OCI-LY7 (cell line): Measurements from ENCODE around the gene CASQ1. TPM values are rescaled to one million over a fixed set of nuclear protein-coding genes. Genes with fewer than 3 reads are reported as not detected.

Source experiments
- Bru-seq: library from RNA; stranded (reverse); fragments of 400-500 nt; gene quantifications from one replicate; lab custom pipeline; 2021; lab: Mats Ljungman, UMichigan
- BruChase-seq, 2 experiments: library from RNA; stranded (reverse); fragments of 400-500 nt; gene quantifications; one replicate each; lab custom pipeline; 2021; lab: Mats Ljungman, UMichigan
- BruUV-seq: library from RNA; stranded (reverse); fragments of 400-500 nt; replicated peaks from 2 replicates; lab custom pipeline; 2021; lab: Mats Ljungman, UMichigan
- CTCF ChIA-PET: fragments of 300-600 bp; sonication (Branson Sonifier 250); formaldehyde crosslinking; loops from one replicate; lab custom pipeline; 2022; ENCODE audit warnings: antibody characterized with exemption; ENCODE audit not compliant: unreplicated experiment; lab: Charles Lee
- POLR2A ChIA-PET: fragments of 300-600 bp; sonication (Branson Sonifier 250); formaldehyde crosslinking; loops from one replicate; lab custom pipeline; 2022; ENCODE audit warnings: antibody characterized with exemption; lab: Charles Lee
- DNase-seq: peaks from one replicate; pipeline ENCODE4 v3.0.0-alpha.2; 2015; ENCODE audit warnings: low spot score
- H2AFZ ChIP-seq: fragments of 200-600 bp; sonication (generic), shearing (Covaris generic); 2 replicates; pipeline ENCODE4 v1.6.1; 2014; ENCODE audit warnings: mild to moderate bottlenecking, antibody characterized with exemption, low read length, moderate library complexity
- H3K27ac ChIP-seq: fragments of 200-600 bp; sonication (generic); 2 replicates; pipeline ENCODE4 v1.5.1; 2014; ENCODE audit warnings: mixed run types, low read depth, mild to moderate bottlenecking, moderate library complexity, low read length, inconsistent platforms; ENCODE audit not compliant: poor library complexity, severe bottlenecking
- H3K36me3 ChIP-seq: fragments of 200-600 bp; sonication (generic); 2 replicates; pipeline ENCODE4 v1.6.1; 2014; ENCODE audit warnings: mild to moderate bottlenecking, antibody characterized with exemption, low read length, moderate library complexity, mixed read lengths; ENCODE audit not compliant: insufficient read depth
- H3K4me1 ChIP-seq: fragments of 200-600 bp; sonication (generic); 2 replicates; pipeline ENCODE4 v1.5.1; 2014; ENCODE audit warnings: mild to moderate bottlenecking, low read length; ENCODE audit not compliant: insufficient read depth, poor library complexity, severe bottlenecking
- H3K4me2 ChIP-seq: fragments of 200-600 bp; sonication (generic); 2 replicates; pipeline ENCODE4 v1.6.1; 2014; ENCODE audit warnings: mild to moderate bottlenecking, low read length
- H3K4me3 ChIP-seq: fragments of 200-600 bp; sonication (generic); 2 replicates; pipeline ENCODE4 v1.5.1; 2014; ENCODE audit warnings: mild to moderate bottlenecking, low read depth, low read length; ENCODE audit not compliant: poor library complexity, severe bottlenecking
- H3K79me2 ChIP-seq: fragments of 200-600 bp; sonication (generic); 2 replicates; pipeline ENCODE4 v1.6.1; 2016; ENCODE audit warnings: low read depth, mild to moderate bottlenecking, low read length, moderate library complexity, mixed read lengths; ENCODE audit not compliant: insufficient read depth
- H3K9me2 ChIP-seq: fragments of 200-600 bp; sonication (generic); 2 replicates; pipeline ENCODE4 v1.6.1; 2016; ENCODE audit warnings: mild to moderate bottlenecking, low read length, mixed read lengths; ENCODE audit not compliant: insufficient read depth
- H3K9me3 ChIP-seq: fragments of 200-600 bp; sonication (generic); 2 replicates; pipeline ENCODE4 v1.6.1; 2014; ENCODE audit warnings: mild to moderate bottlenecking, mixed run types, low read length, mixed read lengths
- H4K20me1 ChIP-seq: fragments of 200-600 bp; sonication (generic); 2 replicates; pipeline ENCODE4 v1.6.1; 2014; ENCODE audit warnings: mild to moderate bottlenecking, antibody characterized with exemption, low read length, moderate library complexity, mixed read lengths; ENCODE audit not compliant: insufficient read depth
- CTCF ChIP-seq: fragments of 200-600 bp; sonication (generic); conservative IDR thresholded peaks from 2 replicates; pipeline ENCODE4 v1.5.1; 2014; ENCODE audit warnings: mild to moderate bottlenecking, antibody characterized with exemption, low read length, moderate library complexity, mixed read lengths
- EZH2phosphoT487 ChIP-seq: fragments of 200-600 bp; sonication (generic); IDR thresholded peaks from 2 replicates; pipeline ENCODE4 v1.6.1; 2018; ENCODE audit warnings: low read depth, borderline replicate concordance, mild to moderate bottlenecking, mixed run types, antibody characterized with exemption, low read length, moderate library complexity, mixed read lengths
- intact Hi-C: fragments of 100-400 bp; cut with micrococcal nuclease; formaldehyde crosslinking; loops from one replicate; pipeline ENCODE4 v1.10.0; 2022; ENCODE audit not compliant: unreplicated experiment
- long read RNA-seq: library from polyadenylated mRNA; stranded (forward); transcript quantifications from one replicate; pipeline ENCODE4 v2.0.0, GENCODE V29; 2022
- total RNA-seq, 2 experiments: library from RNA; depleted of rRNA in 1 of 2; stranded (reverse); fragments of >200 nt in 1 of 2; shearing (Covaris generic) in 1 of 2; gene quantifications; 2 replicates each; pipeline ENCODE4 v1.2.3, GENCODE V29; 2014 to 2022

Gene CASQ1
- total RNA-seq (2014; rRNA removed; shearing (Covaris generic)) = not detected in 2 replicates
- not detected in 2 replicates for total RNA-seq (2022)
- not detected for Bru-seq, nascent RNA
- not detected for BruChase-seq, experiment 1, labeled RNA remaining after a 6-hour chase
- not detected for BruChase-seq, experiment 2, labeled RNA remaining after a 2-hour chase
- long read RNA-seq = 0 reads

- Histone ChIP-seq H3K27ac (no peak within 1 kb of the TSS), H3K4me1 (peaks cover 7% of the 10 kb centered on the region), H4K20me1 (no peaks in the 10 kb centered on the region), H3K4me3 (no peak within 1 kb of the TSS), H3K79me2 (no peaks in the 10 kb centered on the region), H3K4me2 (no peak within 1 kb of the TSS), H3K9me2 (no peaks in the 10 kb centered on the region), H3K9me3 (no peaks in the 10 kb centered on the region), H2AFZ (no peak within 1 kb of the TSS), H3K36me3 (no peaks in the 10 kb centered on the region)
- CTCF ChIA-PET = interaction anchor here (0.6 kb wide), 1 partner anchor 187 kb away, joined by 3 read pairs; no protein-coding TSS in a partner anchor
- no TSS peak for BruUV-seq
- no peak for DNase-seq
- POLR2A ChIA-PET = interaction anchor here (0.6 to 1.2 kb wide), 4 partner anchors 13 to 1307 kb away, joined by 3 read pairs; no protein-coding TSS in a partner anchor
- intact Hi-C loops = no loop called here
- no peak for TF ChIP-seq CTCF
- no peak for TF ChIP-seq EZH2phosphoT487
Observed at GRCh38 chr1:160189649-160190625, at the start of gene CASQ1. Gene CASQ1 (plus strand): TSS chr1:160190575. CDS start chr1:160190752, 177 bp downstream.

- Histone ChIP-seq H3K9me3 (no peaks in the 10 kb centered on the region), H3K79me2 (no peaks in the 10 kb centered on the region), H3K4me3 (no peak overlapping the region), H3K4me1 (peaks cover 6% of the 10 kb centered on the region), H4K20me1 (no peaks in the 10 kb centered on the region), H3K9me2 (no peaks in the 10 kb centered on the region), H3K36me3 (no peaks in the 10 kb centered on the region), H3K4me2 (no peak overlapping the region), H2AFZ (no peak overlapping the region), H3K27ac (no peak overlapping the region)
- ChIA-PET POLR2A (no interaction called here), CTCF (no interaction called here)
- intact Hi-C loops = no loop called here
- no TSS peak for BruUV-seq
- TF ChIP-seq EZH2phosphoT487 (no peak), CTCF (no peak)
- DNase-seq = no peak
Observed at GRCh38 chr1:160143695-160144094, 46.7 kb upstream of the CASQ1 start.
